HG03159 (cell line): ENCODE measurements around the gene PEX26.
"Not testable (repeated sequence)": the region's sequence is repeated elsewhere in the genome, so short reads cannot be mapped to it uniquely, and the experiment has no call there.

Source experiments
- ATAC-seq: cut with Tn5 transposase; IDR thresholded peaks from one replicate; pipeline ENCODE4 v1.9.1; 2021; ENCODE audit warnings: mild to moderate bottlenecking, moderate library complexity; ENCODE audit not compliant: unreplicated experiment

The PEX26 gene

GRCh38 chr22:18070556-18071306 lies 7.1 kb upstream of the PEX26 start:
- no peak for ATAC-seq

- not testable (repeated sequence) for ATAC-seq
Observed at GRCh38 chr22:18071307-18071967, 6.4 kb upstream of the PEX26 start.

GRCh38 chr22:18071968-18072310 lies 5.9 kb upstream of the PEX26 start:
- ATAC-seq: no peak

GRCh38 chr22:18073467-18073866 lies 4.3 kb upstream of the PEX26 start:
- ATAC-seq: no peak

GRCh38 chr22:18073927-18074326 lies 3.9 kb upstream of the PEX26 start:
- ATAC-seq: not testable (repeated sequence)

GRCh38 chr22:18075101-18075719 lies 2.6 kb upstream of the PEX26 start:
- no peak for ATAC-seq

- ATAC-seq: no peak
Observed at GRCh38 chr22:18075720-18076497, 1.9 kb upstream of the PEX26 start.

- no peak for ATAC-seq
Observed at GRCh38 chr22:18077087-18077638, 627 bp upstream of the PEX26 start.

- ATAC-seq: peak; percentile 22
Observed at GRCh38 chr22:18078329-18079041, 695 bp downstream of the PEX26 start.

- ATAC-seq: no peak
Observed at GRCh38 chr22:18079706-18080233, 2.0 kb downstream of the PEX26 start.

GRCh38 chr22:18081416-18081815 lies 3.6 kb downstream of the PEX26 start:
- ATAC-seq: no peak

GRCh38 chr22:18082467-18082866 lies 4.7 kb downstream of the PEX26 start:
- ATAC-seq: no peak

GRCh38 chr22:18083406-18083805 lies 5.6 kb downstream of the PEX26 start:
- no peak for ATAC-seq

GRCh38 chr22:18085188-18085587 lies 7.4 kb downstream of the PEX26 start:
- ATAC-seq: no peak

GRCh38 chr22:18087350-18087855 lies 9.6 kb downstream of the PEX26 start:
- no peak for ATAC-seq

GRCh38 chr22:18088825-18089568 lies 11.2 kb downstream of the PEX26 start:
- no peak for ATAC-seq

GRCh38 chr22:18090286-18090685 lies 12.5 kb downstream of the PEX26 start:
- ATAC-seq: no peak

GRCh38 chr22:18091478-18091877 lies 13.7 kb downstream of the PEX26 start:
- no peak for ATAC-seq

- ATAC-seq: no peak
Observed at GRCh38 chr22:18091916-18092526, 14.2 kb downstream of the PEX26 start.
